Stimulated activated CD8-positive, alpha-beta memory T cell treated with anti-CD3 and anti-CD28 coated beads, Interleukin-12 subunit alpha, Interleukin-12 subunit beta, amount 100 ng/mL, for 1 hour (primary cell): ENCODE data around the gene NBPF9.
"Not testable (repeated sequence)": the region's sequence is repeated elsewhere in the genome, so short reads cannot be mapped to it uniquely, and the experiment has no call there.

Experiments used
- DNase-seq: peaks from one replicate; pipeline ENCODE4 v3.0.0-alpha.2; 2020; ENCODE audit warnings: low read depth

Gene NBPF9

DNA sequence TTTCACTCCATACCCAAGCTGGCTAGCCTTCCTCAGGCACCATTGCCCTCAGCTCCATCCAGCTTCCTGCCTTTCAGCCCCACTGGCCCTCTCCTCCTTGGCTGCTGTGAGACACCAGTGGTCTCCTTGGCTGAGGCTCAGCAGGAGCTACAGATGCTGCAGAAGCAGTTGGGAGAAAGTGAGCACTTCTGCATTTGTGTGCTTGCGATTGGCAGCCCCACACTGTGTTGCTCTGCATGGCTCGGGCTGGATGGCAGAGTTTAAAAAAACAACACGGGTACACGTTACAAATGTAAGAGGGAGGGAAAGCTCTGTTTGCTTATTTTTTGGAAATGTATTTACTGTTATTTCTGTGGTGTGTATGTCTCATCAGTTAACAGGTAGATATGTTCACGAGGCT lies 90.8 kb downstream of the NBPF9 start:
- DNase-seq, result not testable (repeated sequence)

DNA sequence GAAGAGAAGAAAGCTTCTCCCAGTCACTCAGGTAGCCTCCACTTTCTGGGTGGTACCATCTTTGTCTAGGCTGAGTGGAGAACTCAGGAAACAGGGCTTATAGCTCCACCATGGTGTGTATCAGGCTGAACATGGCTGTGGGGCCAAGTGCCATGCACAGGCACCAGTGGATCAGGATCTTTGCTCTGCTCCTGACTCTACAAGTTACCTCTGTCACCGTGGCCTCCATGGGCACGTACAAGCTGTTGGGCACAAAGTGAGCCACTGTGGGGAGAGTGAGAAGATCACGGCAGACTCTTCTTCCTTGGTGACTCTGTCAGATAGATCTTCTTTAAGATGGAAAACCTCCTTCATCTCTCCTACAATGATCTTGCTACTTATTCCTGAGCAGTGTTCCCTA lies 93.6 kb downstream of the NBPF9 start:
- not testable (repeated sequence) for DNase-seq

DNA sequence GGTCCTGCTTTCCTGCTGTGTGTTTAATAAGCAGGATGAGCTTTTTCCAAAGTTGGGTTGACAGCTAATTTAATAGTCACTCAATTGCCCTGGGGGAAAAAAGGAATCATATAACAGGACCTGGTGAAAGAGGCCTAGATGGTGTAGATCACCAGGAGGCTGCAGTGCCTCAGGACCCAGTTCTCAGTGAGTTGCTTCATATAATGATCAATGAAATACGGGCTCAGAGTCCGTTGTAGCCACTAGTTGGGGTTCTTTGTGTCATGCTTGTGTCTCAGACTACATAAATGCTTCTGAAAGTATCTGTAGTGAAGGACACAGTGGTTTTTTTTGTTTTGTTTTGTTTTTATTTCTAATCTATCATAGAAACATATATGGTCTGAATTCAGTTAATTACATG lies 94.6 kb downstream of the NBPF9 start:
- not testable (repeated sequence) for DNase-seq

DNA sequence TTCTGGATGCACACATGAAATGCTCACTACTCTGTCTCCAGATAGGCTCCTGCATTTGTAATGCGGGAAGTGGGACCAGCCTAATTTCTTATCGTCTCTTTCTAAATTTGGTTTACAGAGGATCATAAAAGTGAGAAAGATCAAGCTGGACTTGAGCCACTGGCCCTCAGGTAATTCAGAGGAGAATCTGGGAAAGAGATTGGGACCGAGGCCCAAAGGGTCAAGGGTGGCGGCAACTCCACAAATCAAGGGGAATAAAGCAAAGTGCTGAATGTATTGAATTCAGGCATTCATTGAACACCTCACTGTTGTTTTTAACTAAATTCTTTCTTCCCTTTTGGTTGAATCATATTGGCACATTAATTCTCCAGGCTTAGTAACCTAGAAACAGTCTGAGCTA lies 95.0 kb downstream of the NBPF9 start:
- not testable (repeated sequence) for DNase-seq
